Epithelial cell of esophagus (primary cell): ENCODE measurements around the gene RASA1.

Source experiments
- DNase-seq: peaks from one replicate; pipeline ENCODE4 v3.0.0; 2010; ENCODE audit warnings: low read depth
- H3K4me3 ChIP-seq: 2 replicates; pipeline ENCODE4 v1.5.1; 2011; ENCODE audit warnings: mild to moderate bottlenecking, low read length, control low read depth
- CTCF ChIP-seq: IDR thresholded peaks from 2 replicates; pipeline ENCODE4 v1.5.1; 2011; ENCODE audit warnings: low read depth, mild to moderate bottlenecking, low read length, control low read depth, inconsistent platforms; ENCODE audit not compliant: insufficient read depth; ENCODE audit errors: missing control alignments

RASA1 gene

GRCh38 chr5:87389296-87390034 is 121.8 kb downstream of the RASA1 start:
- DNase-seq, result no peak
- no peak for TF ChIP-seq CTCF
- no peak overlapping the region for H3K4me3 ChIP-seq

- TF ChIP-seq CTCF, result no peak
- no peak for DNase-seq
- no peak overlapping the region for H3K4me3 ChIP-seq
Observed at GRCh38 chr5:87390075-87390474, 122.4 kb downstream of the RASA1 start.

GRCh38 chr5:87390576-87391199 is 123.0 kb downstream of the RASA1 start:
- no peak for DNase-seq
- H3K4me3 ChIP-seq, result no peak overlapping the region
- TF ChIP-seq CTCF, result no peak

- no peak for TF ChIP-seq CTCF
- no peak overlapping the region for H3K4me3 ChIP-seq
- no peak for DNase-seq
Observed at GRCh38 chr5:87392170-87392569, 124.5 kb downstream of the RASA1 start.

GRCh38 chr5:87392801-87393200 is 125.1 kb downstream of the RASA1 start:
- TF ChIP-seq CTCF, result no peak
- no peak for DNase-seq
- no peak overlapping the region for H3K4me3 ChIP-seq

GRCh38 chr5:87393331-87393730 is 125.6 kb downstream of the RASA1 start:
- DNase-seq, result peak; percentile 62
- TF ChIP-seq CTCF, result no peak
- H3K4me3 ChIP-seq, result no peak overlapping the region

- H3K4me3 ChIP-seq, result no peak overlapping the region
- peak; percentile 50 for DNase-seq
- no peak for TF ChIP-seq CTCF
Observed at GRCh38 chr5:87394411-87395165, 126.9 kb downstream of the RASA1 start.
